NCI-H2081 treated with DMSO at 0.1 percent for 48 hours (cell line): Measurements from ENCODE around the gene NPPA.

ENCODE experiments used
- DNase-seq: peaks from one replicate; lab custom pipeline; 2025; lab: John Stamatoyannopoulos, UW

NPPA gene

DNA sequence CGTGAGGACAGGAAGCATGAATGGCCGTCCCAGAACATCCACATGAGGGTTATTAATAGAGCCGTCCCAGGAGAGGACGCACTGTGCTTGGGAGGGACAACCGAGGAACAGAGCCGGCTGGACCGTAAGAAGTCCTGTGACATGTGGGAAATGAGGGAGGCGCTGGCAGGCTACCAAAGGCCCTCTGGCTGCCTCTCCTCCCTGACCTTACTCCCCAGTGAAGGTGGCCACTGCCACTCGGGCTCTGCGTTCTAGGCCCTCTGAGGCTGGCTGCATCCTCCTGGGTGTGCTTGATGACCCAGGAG lies 26.6 kb upstream of the NPPA start:
- no peak for DNase-seq

DNA sequence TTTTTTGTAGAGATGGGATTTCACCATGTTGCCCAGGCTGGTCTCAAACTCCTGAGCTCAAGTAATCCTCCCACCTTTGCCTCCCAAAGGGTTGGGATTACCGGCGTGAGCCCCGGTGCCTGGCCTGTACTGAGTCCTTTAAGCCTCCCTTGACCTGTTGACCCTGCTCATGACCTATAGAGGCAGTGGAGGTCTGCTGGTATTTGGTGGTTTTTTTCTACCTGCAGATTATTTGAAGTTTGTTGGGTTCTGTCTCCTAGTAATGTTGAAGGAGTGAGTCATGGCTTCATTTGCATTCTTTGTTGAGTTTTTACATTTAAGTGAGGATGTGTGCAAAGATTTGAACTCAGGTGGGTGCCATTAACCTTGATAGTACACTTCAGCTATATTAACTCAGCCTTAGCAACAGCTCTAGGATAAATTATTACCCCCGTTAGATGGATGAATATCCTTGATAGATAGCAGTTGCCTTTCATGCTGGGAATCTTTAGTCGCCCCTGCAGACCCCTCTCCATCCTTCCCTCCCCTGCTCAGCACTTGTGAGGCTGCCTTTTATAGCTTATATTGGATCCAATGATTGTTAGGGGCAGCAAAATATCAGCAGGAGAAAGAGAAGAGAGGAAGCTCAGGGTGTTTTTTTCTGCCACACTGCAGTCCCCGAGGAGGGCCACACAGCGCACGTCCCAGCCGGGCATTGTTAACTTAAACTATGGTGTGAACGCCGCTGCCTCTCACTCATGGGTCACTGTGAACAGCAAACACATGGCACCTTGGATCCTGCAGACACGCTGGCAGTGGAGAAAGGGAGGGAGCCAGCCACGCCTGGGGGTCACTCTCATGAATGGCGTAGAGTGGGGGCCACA lies 26.0 kb upstream of the NPPA start:
- DNase-seq = no peak

DNA sequence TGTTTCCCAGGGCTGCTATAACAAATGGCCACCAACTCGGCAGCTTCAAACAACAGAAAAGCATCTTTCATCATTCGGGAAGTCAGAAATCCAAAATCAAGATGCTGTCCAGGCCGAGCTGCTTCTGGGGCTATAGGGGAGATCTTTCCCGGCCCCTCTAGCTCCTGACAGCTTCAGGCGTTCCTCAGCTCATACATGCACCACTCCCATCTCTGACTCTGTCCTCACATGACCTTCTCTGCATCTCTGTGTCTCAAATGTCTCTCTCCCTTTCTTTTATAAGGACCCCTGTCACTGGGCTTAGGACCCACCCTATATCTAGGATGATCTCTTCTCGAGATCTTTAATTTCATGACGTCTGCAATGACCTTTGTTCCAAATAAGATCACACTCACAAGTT lies 25.0 kb upstream of the NPPA start:
- no peak for DNase-seq

DNA sequence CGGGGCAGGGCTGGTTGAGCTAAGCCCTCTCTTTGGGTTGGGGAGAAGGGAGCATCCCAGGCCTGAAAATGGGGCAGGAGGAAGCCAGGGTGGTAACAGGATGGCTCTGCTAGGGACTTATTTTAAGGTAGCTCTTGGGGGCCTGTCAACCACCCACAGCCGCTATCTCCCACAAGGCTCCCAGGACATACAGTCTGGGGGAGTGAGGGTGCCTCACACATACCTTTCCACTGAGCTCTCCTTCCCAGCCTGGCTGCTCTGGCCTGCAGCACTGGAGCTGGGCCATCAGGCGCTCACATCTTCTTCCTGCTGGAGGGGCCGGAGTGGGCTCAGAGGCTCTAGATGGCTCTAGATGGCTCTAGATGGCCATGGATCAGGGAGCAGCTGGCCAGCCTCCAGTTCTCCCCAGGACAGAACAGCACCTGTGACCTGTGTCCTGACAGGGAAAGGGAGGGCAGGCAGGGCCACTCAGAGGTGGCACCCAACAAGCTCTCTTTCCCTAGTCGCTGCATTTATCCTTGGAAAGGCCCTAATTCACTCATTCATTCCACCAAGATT lies 22.1 kb upstream of the NPPA start:
- no peak for DNase-seq

DNA sequence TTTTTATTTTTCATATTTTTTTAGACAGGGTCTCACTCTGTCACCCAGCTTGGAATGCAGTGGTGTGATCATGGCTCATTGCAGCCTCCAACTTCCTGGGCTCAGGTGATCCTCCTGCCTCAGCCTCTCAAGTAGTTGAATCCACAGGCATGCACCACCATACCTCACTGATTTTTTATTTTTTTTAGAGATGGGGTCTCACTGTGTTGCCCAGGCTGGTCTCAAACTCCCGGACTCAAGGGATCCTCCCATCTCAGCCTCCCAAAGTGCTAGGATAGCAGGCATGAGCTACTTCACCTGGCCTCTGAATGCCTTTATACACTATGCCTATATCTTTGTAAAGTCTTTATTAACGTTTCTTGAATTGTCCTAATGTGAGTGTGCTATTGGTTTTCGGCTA lies 21.5 kb upstream of the NPPA start:
- DNase-seq = no peak

DNA sequence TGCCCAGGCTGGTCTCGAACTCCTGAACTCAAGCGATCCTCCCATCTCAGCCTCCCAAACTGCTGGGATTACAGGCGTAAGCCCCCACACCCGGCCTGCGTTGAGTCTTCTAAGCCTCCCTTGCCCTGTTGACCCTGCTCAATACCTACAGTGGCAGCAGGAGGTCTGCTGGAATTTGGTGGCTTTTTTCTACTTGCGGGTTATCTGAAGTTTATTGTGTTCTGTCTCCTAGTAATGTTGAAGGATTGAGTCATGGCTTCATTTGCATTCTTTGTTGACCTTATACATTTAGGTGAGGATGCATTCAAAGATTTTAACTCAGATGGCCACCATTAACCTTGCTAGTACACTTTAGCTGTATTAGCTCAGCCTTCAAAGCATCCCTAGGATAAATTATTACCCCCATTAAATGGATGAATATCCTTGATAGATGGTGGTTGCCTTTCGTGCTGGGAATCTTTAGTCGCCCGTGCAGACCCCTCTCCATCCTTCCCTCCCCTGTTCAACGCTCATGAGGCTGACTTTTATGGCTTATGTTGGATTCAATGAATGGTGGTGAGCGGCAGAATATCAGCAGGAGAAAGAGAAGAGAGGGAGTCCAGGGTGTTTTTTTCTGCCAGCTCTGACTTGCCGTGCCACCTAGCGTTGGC lies 20.9 kb upstream of the NPPA start:
- no peak for DNase-seq

DNA sequence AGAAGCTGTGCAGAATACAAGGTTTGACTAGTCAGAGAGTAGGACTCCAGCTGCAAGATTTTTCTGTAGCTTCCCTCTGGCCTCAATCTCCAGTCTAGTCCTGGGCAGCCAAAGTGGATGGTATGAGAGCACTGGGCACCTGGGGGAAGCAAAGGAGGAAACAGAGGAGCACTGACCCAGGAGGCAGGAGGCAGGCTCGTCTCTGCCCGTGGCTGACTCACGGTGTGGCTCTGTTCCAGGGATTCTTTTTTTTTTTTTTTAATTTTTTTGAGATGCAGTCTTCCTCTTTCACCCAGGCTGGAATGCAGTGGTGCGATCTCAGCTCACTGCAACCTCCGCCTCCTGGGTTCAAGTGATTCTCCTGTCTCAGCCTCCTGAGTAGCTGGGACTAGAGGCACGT lies 15.3 kb upstream of the NPPA start:
- DNase-seq = no peak

DNA sequence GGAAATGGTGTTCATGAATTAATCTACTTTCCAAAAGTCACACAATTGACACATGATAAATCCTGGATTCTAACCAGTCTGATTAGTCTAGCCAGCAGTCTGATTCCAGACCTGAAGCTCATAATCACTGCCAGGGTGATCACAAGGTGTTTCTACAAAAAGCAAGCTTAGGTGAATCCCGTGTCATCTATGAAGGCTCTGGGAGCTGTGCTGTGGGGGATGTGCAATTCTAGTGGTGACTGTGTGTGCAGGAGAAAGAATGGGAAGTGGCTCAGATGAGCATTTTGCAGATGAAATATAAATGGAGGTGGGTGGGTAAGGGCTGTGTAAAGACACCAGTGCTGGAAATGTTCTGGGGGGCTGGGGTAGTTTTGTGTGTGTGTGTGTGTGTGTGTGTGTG lies 13.0 kb upstream of the NPPA start:
- no peak for DNase-seq

DNA sequence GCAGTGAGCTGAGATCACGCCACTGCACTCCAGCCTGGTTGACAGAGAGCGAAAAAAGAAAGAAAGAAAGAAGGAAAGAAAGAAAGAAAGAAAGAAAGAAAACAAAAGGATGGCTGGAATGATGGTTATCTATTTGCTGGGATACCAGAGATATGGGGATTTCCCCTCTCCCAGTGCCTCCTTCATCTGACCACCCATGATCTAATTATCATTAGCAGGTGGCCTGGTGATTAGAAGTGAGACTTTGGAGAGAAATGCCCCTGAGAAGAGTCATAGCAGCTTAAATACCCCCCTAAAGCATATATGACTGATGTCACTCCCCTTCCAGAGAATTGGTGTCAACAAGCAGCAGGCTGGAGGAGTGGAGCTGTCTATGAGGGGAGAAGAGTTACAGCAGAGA lies 12.5 kb upstream of the NPPA start:
- no peak for DNase-seq

DNA sequence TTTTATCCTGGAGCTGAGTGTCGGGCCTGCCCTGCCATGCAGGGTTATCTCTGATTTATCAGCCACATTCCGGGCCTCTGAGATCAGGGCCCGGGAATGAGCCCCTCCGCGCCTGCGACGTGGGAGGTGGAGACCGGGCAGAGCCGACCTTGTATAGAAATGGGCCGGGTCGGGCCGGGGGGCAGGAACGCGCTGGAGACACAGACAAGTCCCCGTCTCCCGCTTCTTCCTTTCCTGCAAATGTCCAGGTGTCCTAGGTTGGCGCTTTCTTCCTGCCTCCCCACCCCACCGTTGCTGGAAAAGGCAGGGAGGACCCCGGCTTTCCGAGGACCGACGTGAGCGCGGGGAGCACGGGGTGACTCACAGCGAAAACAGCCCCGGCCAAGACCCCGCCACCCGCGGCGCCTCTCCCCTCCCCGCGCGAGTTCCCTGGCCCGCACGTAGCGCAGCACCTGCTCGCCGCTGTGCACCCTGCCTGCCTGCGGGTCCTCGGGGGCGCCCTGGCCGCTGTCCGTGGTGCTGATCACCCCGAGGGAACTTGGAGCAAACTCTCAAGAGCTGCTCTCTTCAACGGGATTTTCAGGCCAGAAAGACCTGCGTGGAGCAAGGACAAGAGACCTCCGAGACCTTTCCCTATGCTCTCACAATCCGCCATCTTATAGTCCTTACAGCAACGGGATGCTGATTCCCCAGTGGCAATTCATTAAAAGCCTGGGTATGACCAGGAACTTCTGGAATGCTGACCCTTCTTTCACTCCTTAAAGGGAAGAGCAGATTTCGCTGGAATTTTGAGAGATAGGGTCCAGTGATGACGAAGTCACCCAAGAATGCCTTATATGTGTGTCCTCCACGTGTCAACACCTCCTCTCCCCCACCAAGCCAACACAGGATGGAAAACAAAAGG lies 11.6 kb upstream of the NPPA start:
- DNase-seq = no peak

DNA sequence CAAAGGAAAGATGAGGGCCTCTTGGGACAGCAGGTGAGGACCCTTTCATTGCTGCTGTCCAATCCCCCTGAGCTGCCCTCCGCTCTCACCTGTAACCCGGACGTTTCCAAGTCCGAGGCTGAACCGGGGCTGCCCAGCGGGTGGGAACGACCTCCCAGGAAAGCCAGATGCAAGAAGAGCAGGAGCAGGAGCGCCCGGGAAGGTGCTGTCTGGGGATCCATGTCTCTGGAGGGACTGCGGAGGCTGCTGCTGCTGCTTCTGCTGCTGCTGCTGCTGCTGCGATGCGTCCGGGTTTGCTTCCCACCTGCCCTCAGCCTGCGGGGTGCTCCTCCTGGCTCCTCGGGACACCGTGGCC lies 11.0 kb upstream of the NPPA start, which contains the start of gene NPPB:
NPPB (minus strand) TSS at position 333 of the 355 bp plus-strand sequence; CDS start at position 221, 112 bp downstream.
- no peak for DNase-seq

DNA sequence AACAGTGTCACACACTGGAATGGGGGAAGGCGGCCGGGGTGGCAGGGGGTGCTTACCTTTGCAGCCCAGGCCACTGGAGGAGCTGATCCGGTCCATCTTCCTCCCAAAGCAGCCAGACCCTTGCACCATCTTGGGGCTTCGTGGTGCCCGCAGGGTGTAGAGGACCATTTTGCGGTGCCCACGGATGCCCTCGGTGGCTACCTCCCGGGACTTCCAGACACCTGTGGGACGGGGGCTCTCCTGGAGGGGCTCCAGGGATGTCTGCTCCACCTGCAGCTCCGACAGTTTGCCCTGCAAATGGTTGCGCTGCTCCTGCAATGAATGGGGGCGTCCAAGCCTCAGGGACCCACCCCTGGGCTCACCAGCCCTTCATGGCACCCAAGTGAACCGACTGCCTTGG lies 10.6 kb upstream of the NPPA start:
- no peak for DNase-seq

DNA sequence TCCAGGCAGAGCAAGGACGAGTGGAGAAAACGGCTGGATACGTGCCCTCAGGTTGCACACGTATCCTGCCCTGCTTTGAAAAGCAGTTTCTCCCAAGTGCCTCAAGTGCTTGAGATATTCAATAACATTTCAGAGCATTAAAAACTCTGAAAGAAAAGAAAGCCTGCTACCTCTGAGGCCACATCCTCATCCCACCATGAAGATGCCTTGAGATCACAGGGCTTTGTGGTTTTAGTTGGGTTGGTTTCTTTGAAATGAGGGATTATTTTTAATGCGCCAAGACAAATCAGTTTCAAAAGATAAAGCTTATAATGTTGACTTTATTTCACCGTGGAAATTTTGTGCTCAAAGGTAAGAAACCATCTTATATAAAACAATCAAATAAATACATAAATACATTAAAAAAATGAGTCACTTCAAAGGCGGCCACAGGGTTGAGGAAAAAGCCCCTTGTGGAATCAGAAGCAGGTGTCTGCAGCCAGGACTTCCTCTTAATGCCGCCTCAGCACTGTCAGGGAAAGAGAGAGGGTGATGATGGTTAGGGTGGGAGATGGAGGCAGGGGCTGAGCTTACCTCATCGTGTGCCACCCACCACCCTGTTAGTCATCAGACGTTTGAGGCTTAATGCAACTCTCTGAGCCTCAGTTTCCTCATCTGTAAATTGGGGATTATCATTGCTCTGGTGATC lies 9.7 kb upstream of the NPPA start:
- DNase-seq = no peak

DNA sequence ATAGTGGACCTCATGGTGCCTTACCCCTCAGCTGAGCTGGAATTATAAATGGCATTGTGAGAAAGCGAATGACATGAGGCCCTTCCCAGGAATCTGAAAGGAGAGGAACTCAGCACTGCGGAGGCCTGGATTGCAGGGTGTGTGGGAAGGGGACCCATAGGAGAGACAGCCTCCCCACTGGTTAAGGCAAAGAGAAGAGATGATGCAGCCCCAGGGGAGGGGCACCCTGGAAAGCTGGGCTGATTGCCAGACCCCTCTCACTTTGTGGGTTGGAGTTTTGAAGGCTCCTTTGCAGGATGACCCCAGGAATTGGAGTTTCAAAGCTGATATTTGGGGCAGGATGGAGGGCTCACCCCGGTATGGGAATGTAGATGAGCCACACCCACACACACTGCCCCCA lies 9.1 kb upstream of the NPPA start:
- DNase-seq = no peak

DNA sequence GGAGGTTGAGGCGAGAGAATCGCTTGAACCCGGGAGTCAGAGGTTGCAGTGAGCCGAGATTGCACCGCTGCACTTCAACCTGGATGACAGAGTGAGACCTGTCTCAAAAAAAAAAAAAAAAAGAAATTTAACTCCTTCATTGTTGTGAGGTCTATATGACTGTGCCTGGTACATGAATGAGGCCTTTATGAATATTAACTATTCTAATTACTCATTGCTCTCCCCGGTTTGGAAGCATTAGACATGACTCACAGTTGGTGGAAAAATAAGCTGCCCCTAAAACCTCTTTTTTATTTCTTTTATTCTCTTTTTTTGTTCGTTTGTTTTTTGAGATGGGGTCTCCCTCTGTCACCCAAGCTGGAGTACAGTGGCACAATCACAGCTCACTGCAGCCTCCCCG lies 7.8 kb upstream of the NPPA start:
- DNase-seq = no peak

DNA sequence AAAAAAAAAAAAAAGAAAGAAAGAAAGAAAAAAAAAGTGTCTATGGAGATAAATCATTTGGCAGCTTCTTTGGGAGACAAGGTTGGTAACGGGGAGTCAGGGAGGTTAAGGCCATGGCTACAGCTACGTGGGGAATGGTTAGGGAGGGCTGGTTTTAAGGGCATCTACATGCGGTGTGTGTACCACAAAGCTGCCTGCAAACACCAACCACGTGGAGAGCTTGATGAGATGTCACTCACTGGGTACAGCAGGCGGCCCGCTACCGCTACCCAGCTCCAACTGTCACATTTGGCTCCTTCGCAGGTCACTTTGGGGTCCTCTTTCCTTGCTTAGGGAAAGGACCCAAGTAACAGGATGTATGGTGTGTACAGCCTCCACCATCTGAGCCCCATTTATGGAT lies 6.9 kb upstream of the NPPA start:
- no peak for DNase-seq

DNA sequence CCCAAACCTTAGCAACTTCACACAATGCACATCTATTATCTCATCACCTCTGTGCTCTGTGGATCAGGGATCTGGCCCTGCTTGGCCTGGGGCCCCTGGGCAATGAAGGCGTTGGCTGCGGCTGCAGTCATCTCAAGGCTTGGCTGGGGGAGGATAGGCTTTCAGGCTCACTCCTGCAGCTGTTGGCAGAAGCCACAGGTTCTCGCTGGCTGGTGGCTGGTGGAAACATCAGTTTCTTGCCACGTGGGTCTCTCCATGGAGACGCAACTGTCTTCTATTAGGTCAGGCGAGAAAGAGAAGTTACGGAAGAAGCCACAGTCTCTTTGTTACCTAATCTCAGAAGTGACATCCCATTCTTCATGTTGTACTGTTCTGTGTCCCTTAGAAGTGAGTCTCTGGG lies 3.6 kb upstream of the NPPA start:
- no peak for DNase-seq

DNA sequence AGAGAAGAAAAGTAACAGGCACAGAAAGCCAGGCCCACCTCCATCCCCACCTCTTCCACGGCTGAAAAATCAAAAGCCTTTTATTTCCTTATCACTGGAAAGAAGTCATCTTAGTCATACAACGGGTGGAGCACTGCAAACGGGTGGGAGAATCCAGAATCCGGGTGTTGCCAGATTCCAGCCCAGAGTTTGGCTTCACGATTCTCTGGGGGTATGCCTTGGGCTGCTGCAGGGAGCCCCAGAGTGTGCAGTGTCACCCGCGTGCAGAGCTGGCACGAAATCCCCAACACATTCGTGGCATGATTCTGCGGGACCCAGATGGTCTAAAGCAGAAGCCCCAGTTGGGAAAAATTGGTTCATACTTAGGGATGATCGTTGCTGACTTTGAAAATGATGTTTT lies 2.6 kb upstream of the NPPA start:
- no peak for DNase-seq

DNA sequence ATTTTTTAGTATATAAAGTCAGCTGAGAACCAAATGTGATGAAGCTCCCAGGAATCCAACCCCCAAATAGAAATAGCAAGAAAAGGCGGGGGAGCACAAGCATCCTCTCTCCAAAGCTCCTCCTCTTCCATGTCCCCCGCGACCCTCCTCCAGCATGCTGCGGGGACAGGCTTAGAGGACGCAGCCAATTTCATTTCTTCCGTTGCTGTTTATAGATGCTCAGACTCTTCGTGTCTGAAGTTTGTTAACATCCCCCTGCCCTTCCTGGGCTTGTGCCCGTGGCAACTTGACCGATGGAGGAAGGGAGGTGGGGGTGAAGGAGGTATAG lies 754 bp upstream of the NPPA start:
- DNase-seq = no peak

DNA sequence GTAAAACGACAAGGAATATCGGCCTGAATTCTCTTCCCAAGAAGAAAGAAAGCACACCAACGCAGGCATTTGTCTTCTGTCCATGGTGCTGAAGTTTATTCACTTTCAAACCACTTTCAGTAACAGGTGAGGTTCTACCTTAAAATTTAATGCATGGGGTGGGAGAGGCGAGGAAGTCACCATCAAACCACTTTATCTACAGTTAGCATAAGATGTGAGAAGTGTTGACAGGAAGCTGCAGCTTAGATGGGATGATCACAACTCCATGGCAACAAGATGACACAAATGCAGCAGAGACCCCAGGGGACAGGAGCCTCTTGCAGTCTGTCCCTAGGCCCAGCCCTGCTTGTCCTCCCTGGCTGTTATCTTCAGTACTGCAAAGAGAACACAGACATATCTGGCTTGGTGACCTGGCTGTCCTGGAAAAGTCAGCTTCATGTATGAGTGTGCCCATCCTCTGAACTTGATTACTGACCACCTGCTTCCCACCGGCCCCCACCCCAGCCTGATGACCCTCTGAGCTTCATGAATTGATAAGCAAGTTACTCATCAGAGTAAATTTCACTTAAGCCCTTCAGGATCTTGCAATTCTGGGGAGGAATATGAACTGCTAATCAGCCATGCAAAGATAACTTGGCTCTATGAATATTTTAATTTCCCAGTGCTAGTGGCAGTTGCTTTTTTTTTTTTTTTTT lies 1.8 kb downstream of the NPPA start:
- no peak for DNase-seq
